CD14-positive monocyte (primary cell): ENCODE data around the gene PAGR1. TPM values are rescaled to one million over a fixed set of nuclear protein-coding genes. Genes with fewer than 3 reads are reported as not detected.

ENCODE experiments used
- DNase-seq, 3 donors: peaks; one replicate each; pipeline ENCODE4 v3.0.0-alpha.2; 2011 to 2022
- H2AFZ ChIP-seq: 2 replicates; pipeline ENCODE4 v1.6.0; 2012; ENCODE audit warnings: mild to moderate bottlenecking, low read depth, low read length, inconsistent platforms; ENCODE audit not compliant: insufficient read depth, poor library complexity, severe bottlenecking
- H3K27ac ChIP-seq, 2 donors: 1 replicate in 1 of 2; 2 replicates in 1 of 2; pipeline ENCODE4 v1.5.1; 2012 to 2013; ENCODE audit warnings: low read length in 2 of 2, control low read depth in 1 of 2, inconsistent platforms in 1 of 2, low read depth in 1 of 2, mild to moderate bottlenecking in 1 of 2
- H3K27me3 ChIP-seq, 2 donors: one replicate each; pipeline versions ENCODE4 v1.6.0 to v1.6.1; 2011 to 2013; ENCODE audit warnings: low read length in 2 of 2; ENCODE audit not compliant: control insufficient read depth in 2 of 2, insufficient read depth in 2 of 2
- H3K36me3 ChIP-seq, 2 donors: replicated peaks in 1 of 2; 1 replicate in 1 of 2; 2 replicates in 1 of 2; pipeline versions ENCODE4 v1.5.1 to v1.6.1; 2012 to 2013; ENCODE audit warnings: low read length in 2 of 2, control low read depth in 1 of 2, inconsistent platforms in 1 of 2, mild to moderate bottlenecking in 1 of 2; ENCODE audit not compliant: insufficient read depth in 2 of 2, control insufficient read depth in 1 of 2
- H3K4me1 ChIP-seq, 2 donors: 1 replicate in 1 of 2; 2 replicates in 1 of 2; pipeline versions ENCODE4 v1.5.1 to v1.6.1; 2012 to 2013; ENCODE audit warnings: low read length in 2 of 2, control low read depth in 1 of 2, inconsistent platforms in 1 of 2, mild to moderate bottlenecking in 1 of 2, moderate library complexity in 1 of 2; ENCODE audit not compliant: insufficient read depth in 2 of 2, control insufficient read depth in 1 of 2
- H3K4me2 ChIP-seq: replicated peaks from 2 replicates; pipeline ENCODE3; 2012; ENCODE audit warnings: low read length, moderate library complexity, mild to moderate bottlenecking; ENCODE audit not compliant: poor library complexity, severe bottlenecking; ENCODE audit errors: extremely low read depth
- H3K4me3 ChIP-seq, 3 experiments: fragments of 200-600 bp in 1 of 3; sonication (generic) in 1 of 3; replicated peaks in 1 of 3; 1 replicate in 2 of 3; 2 replicates in 1 of 3; pipeline ENCODE4 v1.5.1; 2011 to 2013; ENCODE audit warnings: low read length in 3 of 3, mild to moderate bottlenecking in 3 of 3, control low read depth in 2 of 3, low read depth in 2 of 3, inconsistent platforms in 1 of 3, moderate library complexity in 1 of 3
- H3K79me2 ChIP-seq: 2 replicates; pipeline ENCODE4 v1.6.0; 2012; ENCODE audit warnings: mild to moderate bottlenecking, control low read depth, inconsistent platforms, low read length, moderate library complexity; ENCODE audit not compliant: insufficient read depth
- H3K9ac ChIP-seq: 2 replicates; pipeline ENCODE4 v1.6.0; 2017; ENCODE audit warnings: low read length, mild to moderate bottlenecking; ENCODE audit not compliant: insufficient read depth, poor library complexity, severe bottlenecking
- H3K9me3 ChIP-seq, 2 donors: replicated peaks in 1 of 2; 1 replicate in 1 of 2; 2 replicates in 1 of 2; pipeline versions ENCODE4 v1.5.1 to v1.6.1; 2012 to 2013; ENCODE audit warnings: low read length in 2 of 2, control low read depth in 1 of 2; ENCODE audit not compliant: control insufficient read depth in 1 of 2, insufficient read depth in 1 of 2
- H4K20me1 ChIP-seq: 2 replicates; pipeline ENCODE4 v1.6.0; 2012; ENCODE audit warnings: mild to moderate bottlenecking, low read length, control low read depth, moderate library complexity; ENCODE audit not compliant: insufficient read depth
- H3K27ac Mint-ChIP-seq, 7 donors: one replicate each; pipeline ENCODE4 v1.8.0; 2020; ENCODE audit warnings: mild to moderate bottlenecking in 7 of 7, mixed read lengths in 7 of 7, moderate library complexity in 6 of 7, inconsistent platforms in 2 of 7
- H3K27me3 Mint-ChIP-seq, 3 donors: one replicate each; pipeline ENCODE4 v1.8.0; 2021 to 2022; ENCODE audit warnings: low read depth in 3 of 3, mild to moderate bottlenecking in 3 of 3, mixed read lengths in 3 of 3, moderate library complexity in 3 of 3, inconsistent platforms in 1 of 3
- H3K36me3 Mint-ChIP-seq, 2 donors: one replicate each; pipeline ENCODE4 v1.8.0; 2020; ENCODE audit warnings: mixed read lengths in 2 of 2, inconsistent platforms in 1 of 2, mild to moderate bottlenecking in 1 of 2
- H3K4me1 Mint-ChIP-seq: one replicate; pipeline ENCODE4 v1.8.0; 2020; ENCODE audit warnings: mild to moderate bottlenecking, mixed read lengths
- H3K4me3 Mint-ChIP-seq, 2 donors: one replicate each; pipeline ENCODE4 v1.8.0; 2020; ENCODE audit warnings: mild to moderate bottlenecking in 2 of 2, mixed read lengths in 2 of 2, moderate library complexity in 1 of 2
- H3K9me3 Mint-ChIP-seq, 7 donors: one replicate each; pipeline ENCODE4 v1.8.0; 2020 to 2022; ENCODE audit warnings: mixed read lengths in 7 of 7, mild to moderate bottlenecking in 6 of 7, moderate library complexity in 6 of 7, inconsistent platforms in 2 of 7
- WGBS: methylation state at CpG from one replicate; pipeline ENCODE4 v1.1.5; 2013; ENCODE audit warnings: missing lambda C conversion rate; ENCODE audit not compliant: insufficient coverage; 5-methylcytosine and 5-hydroxymethylcytosine counted together
- intact Hi-C, 2 donors: fragments of 100-400 bp; cut with micrococcal nuclease; formaldehyde crosslinking; loops; one replicate each; pipeline versions ENCODE4 v1.15.0 to v1.15.1; 2023
- polyA plus RNA-seq, 3 donors: library from polyadenylated mRNA; depleted of rRNA in 1 of 3; unstranded in 2 of 3; stranded (reverse) in 1 of 3; fragments of 300-500 nt in 2 of 3; fragments of >200 nt in 1 of 3; fragmentation: Illumina TruSeq in 2 of 3; gene quantifications; 1 replicate in 2 of 3; 2 replicates in 1 of 3; pipeline ENCODE4 v1.2.3, GENCODE V29; 2012 to 2021
- TF ChIP-seq, protein P1 (sequence below): fragments of 200-600 bp; IDR thresholded peaks from one replicate; pipeline ENCODE4 v1.8.0; 2022; ENCODE audit warnings: antibody characterized with exemption, mild to moderate bottlenecking

Gene PAGR1
- polyA plus RNA-seq, 3 donors = 12.6 to 43.4 (median 36.3) TPM

DNA sequence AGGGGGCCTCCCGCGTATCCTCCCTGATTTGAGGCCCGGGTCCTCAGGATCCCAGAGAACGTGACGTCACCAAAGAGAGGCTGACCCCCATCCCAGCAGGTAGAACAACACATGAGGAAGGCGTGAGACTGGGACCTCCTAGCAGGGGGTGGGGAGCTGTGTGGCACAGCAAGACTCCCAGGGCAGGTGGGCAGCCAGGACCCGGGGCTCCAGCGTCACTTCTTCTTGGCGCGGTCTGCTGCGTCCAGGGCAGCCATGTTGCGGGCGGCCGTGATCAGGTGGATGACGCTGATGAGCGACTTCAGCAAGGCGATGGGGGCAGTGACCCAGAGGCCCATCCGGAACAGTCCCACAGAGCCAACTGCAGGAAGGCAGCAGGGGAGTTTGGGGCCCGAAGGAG lies 43.0 kb downstream of the PAGR1 start:
- Histone ChIP-seq H3K9ac (no peak overlapping the region), H3K27ac (no peak overlapping the region), H3K4me3 (no peak overlapping the region), H3K4me1 (peaks cover 13 to 24% of the 10 kb centered on the region in 2 donors), H3K4me2 (no peak overlapping the region), H3K27me3 (no peaks in the 10 kb centered on the region), H3K79me2 (peaks cover 23% of the 10 kb centered on the region), H4K20me1 (peaks cover 23% of the 10 kb centered on the region), H3K9me3 (no peaks in the 10 kb centered on the region), H3K36me3 (peaks cover 30 to 34% of the 10 kb centered on the region in 2 donors), H2AFZ (no peak overlapping the region)
- TF ChIP-seq, protein P1, sequence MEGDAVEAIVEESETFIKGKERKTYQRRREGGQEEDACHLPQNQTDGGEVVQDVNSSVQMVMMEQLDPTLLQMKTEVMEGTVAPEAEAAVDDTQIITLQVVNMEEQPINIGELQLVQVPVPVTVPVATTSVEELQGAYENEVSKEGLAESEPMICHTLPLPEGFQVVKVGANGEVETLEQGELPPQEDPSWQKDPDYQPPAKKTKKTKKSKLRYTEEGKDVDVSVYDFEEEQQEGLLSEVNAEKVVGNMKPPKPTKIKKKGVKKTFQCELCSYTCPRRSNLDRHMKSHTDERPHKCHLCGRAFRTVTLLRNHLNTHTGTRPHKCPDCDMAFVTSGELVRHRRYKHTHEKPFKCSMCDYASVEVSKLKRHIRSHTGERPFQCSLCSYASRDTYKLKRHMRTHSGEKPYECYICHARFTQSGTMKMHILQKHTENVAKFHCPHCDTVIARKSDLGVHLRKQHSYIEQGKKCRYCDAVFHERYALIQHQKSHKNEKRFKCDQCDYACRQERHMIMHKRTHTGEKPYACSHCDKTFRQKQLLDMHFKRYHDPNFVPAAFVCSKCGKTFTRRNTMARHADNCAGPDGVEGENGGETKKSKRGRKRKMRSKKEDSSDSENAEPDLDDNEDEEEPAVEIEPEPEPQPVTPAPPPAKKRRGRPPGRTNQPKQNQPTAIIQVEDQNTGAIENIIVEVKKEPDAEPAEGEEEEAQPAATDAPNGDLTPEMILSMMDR = no peak
- Mint-ChIP-seq H3K36me3 (peaks cover 33 to 40% of the 10 kb centered on the region in 2 donors), H3K4me1 (peaks cover 23% of the 10 kb centered on the region), H3K27ac (peak overlapping the region in 1 of 7 donors; percentile 66), H3K9me3 (peaks cover 0 to 2% (median 0%) of the 10 kb centered on the region in 7 donors), H3K27me3 (peaks cover 0 to 3% (median 2%) of the 10 kb centered on the region in 3 donors), H3K4me3 (no peak overlapping the region)
- intact Hi-C loops = no loop called here
- DNase-seq = no peak
- WGBS = 95% methylated on average over 17 of the region's 19 CpGs

DNA sequence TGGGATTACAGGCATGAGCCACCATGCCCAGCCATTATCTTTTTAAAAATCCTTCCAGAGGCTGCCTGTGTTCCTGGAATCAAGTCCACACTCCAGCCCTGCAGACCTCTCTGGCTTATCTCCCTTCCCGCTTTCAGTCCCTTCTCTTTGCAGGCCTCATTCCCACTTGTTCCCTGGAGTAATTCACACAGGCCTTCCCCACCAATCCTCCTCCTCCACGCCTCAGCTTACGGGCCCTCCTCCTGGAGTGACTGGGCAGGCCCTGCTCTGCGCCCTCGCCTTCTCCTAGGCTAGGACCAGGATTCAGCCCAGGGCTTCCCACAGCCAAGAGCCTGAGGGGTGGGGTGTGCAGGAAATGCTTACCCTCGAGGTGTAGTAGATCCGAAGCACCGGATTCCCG lies 44.3 kb downstream of the PAGR1 start:
- Histone ChIP-seq H3K27me3 (no peaks in the 10 kb centered on the region), H3K4me1 (peaks cover 13 to 24% of the 10 kb centered on the region in 2 donors), H3K79me2 (peaks cover 23% of the 10 kb centered on the region), H3K4me2 (no peak overlapping the region), H3K36me3 (peaks cover 30 to 34% of the 10 kb centered on the region in 2 donors), H2AFZ (no peak overlapping the region), H3K9ac (no peak overlapping the region), H4K20me1 (peaks cover 23% of the 10 kb centered on the region), H3K27ac (no peak overlapping the region), H3K4me3 (no peak overlapping the region), H3K9me3 (no peaks in the 10 kb centered on the region)
- TF ChIP-seq, protein P1 = no peak
- Mint-ChIP-seq H3K4me1 (peaks cover 23% of the 10 kb centered on the region), H3K9me3 (peaks cover 0 to 2% (median 0%) of the 10 kb centered on the region in 7 donors), H3K4me3 (no peak overlapping the region), H3K27ac (no peak overlapping the region), H3K27me3 (peaks cover 0 to 3% (median 2%) of the 10 kb centered on the region in 3 donors), H3K36me3 (peaks cover 33 to 40% of the 10 kb centered on the region in 2 donors)
- no peak for DNase-seq
- intact Hi-C loops = loop anchor here (5.0 to 10.0 kb wide), 4 partner anchors 38 to 115 kb away; partner anchors contain the start of genes KCTD13 (in 1 of the 2), MVP (in 1 of the 2), PAGR1 (in 1 of the 2) and TAOK2 (in 1 of the 2)
- 98% methylated on average over 5 of the region's 9 CpGs for WGBS
